Esophagus muscularis mucosa (tissue), 3 donors: Measurements from ENCODE around the gene NEURL2.

Experiments
- POLR2A ChIP-seq: fragments of 450-650 bp; IDR thresholded peaks from one replicate; pipeline ENCODE4 v1.6.1; 2017; ENCODE audit warnings: antibody characterized with exemption, moderate library complexity, mild to moderate bottlenecking, low read depth
- POLR2AphosphoS5 ChIP-seq, 2 donors: sonication (generic); formaldehyde crosslinking; IDR thresholded peaks; one replicate each; pipeline ENCODE4 v1.6.1; 2017; ENCODE audit warnings: antibody characterized with exemption in 2 of 2
- TF ChIP-seq, protein P1 (sequence below), 3 experiments: fragments of 200-600 bp in 2 of 3; fragments of 450-650 bp in 1 of 3; sonication (generic) in 2 of 3; IDR thresholded peaks; one replicate each; pipeline ENCODE4 v1.5.1; 2017 to 2019; ENCODE audit warnings: antibody characterized with exemption in 3 of 3, mild to moderate bottlenecking in 2 of 3, moderate library complexity in 1 of 3

DNA sequence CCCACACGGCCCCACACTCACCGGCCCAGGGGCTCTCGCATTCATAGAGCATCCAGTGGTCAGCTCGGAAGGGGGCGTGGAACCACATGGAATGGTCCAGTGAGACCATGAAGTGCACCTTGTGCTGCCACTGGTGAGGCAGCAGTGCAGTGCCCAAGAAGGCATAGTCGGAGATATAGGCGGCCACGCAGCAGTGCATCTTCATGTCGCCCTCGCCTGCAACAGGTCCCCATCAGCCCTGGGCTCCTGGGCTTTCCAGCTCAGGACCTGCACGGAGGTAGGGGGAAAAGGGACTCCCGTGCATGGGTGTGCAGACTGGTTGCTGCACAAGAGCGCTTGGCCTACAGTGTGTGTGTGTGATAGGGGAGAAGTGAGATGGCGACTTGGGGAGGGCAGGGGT is 47.5 kb downstream of the NEURL2 start:
- TF ChIP-seq POLR2A: no peak
- TF ChIP-seq, protein P1, sequence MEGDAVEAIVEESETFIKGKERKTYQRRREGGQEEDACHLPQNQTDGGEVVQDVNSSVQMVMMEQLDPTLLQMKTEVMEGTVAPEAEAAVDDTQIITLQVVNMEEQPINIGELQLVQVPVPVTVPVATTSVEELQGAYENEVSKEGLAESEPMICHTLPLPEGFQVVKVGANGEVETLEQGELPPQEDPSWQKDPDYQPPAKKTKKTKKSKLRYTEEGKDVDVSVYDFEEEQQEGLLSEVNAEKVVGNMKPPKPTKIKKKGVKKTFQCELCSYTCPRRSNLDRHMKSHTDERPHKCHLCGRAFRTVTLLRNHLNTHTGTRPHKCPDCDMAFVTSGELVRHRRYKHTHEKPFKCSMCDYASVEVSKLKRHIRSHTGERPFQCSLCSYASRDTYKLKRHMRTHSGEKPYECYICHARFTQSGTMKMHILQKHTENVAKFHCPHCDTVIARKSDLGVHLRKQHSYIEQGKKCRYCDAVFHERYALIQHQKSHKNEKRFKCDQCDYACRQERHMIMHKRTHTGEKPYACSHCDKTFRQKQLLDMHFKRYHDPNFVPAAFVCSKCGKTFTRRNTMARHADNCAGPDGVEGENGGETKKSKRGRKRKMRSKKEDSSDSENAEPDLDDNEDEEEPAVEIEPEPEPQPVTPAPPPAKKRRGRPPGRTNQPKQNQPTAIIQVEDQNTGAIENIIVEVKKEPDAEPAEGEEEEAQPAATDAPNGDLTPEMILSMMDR (IDR thresholded peaks at IDR 0.05): no peak
- no peak for TF ChIP-seq POLR2AphosphoS5 (IDR thresholded peaks at IDR 0.05)
